Transverse colon (tissue), 4 donors: ENCODE results near the gene APOC3.

Experiments
- CTCF ChIP-seq, 5 experiments: fragments of 200-600 bp in 3 of 5; fragments of 450-650 bp in 2 of 5; sonication (generic) in 3 of 5; IDR thresholded peaks; 1 replicate in 2 of 5; 2 replicates in 3 of 5; pipeline ENCODE4 v1.5.1; 2016 to 2017; ENCODE audit warnings: antibody characterized with exemption in 5 of 5, inconsistent platforms in 3 of 5, mild to moderate bottlenecking in 2 of 5, moderate library complexity in 1 of 5
- EP300 ChIP-seq: sonication (generic); formaldehyde crosslinking; IDR thresholded peaks from one replicate; pipeline ENCODE4 v1.6.1; 2017; ENCODE audit warnings: antibody characterized with exemption, low read depth
- POLR2A ChIP-seq: fragments of 450-650 bp; IDR thresholded peaks from one replicate; pipeline ENCODE4 v1.6.1; 2016; ENCODE audit warnings: antibody characterized with exemption, mild to moderate bottlenecking, moderate library complexity
- POLR2AphosphoS5 ChIP-seq, 3 donors: sonication (generic); formaldehyde crosslinking; IDR thresholded peaks; one replicate each; pipeline ENCODE4 v1.6.1; 2016; ENCODE audit warnings: antibody characterized with exemption in 3 of 3

- no peak for TF ChIP-seq CTCF (IDR thresholded peaks at IDR 0.05)
- TF ChIP-seq POLR2A: no peak
- TF ChIP-seq EP300: no peak
- TF ChIP-seq POLR2AphosphoS5 (IDR thresholded peaks at IDR 0.05): no peak
Observed at GRCh38 chr11:116826751-116827431, 2.8 kb upstream of the APOC3 start.
